ENCODE data around the gene ANTXR1.
A peak's percentile ranks its signal among the peaks of the same experiment; 100 is the strongest.

ANTXR1 gene

GRCh38 chr2:69013142-69013839, at the start of gene ANTXR1:
TSS of gene ANTXR1 (plus strand) at chr2:69013179. CDS start at chr2:69013500, 321 bp downstream.
- no peak for DNase-seq (ENCODE audit: low read depth)

- no peak for DNase-seq (ENCODE audit: low read depth)
Observed at GRCh38 chr2:68964282-68964681, 48.7 kb upstream of the ANTXR1 start.

GRCh38 chr2:68968221-68968620, 44.8 kb upstream of the ANTXR1 start:
- no peak for DNase-seq (ENCODE audit: low read depth)

- DNase-seq (ENCODE audit: low read depth), result no peak
Observed at GRCh38 chr2:68969736-68970490, 43.1 kb upstream of the ANTXR1 start.

GRCh38 chr2:68970566-68971265, 42.3 kb upstream of the ANTXR1 start:
- DNase-seq (ENCODE audit: low read depth), result no peak

- peak; percentile 98 for DNase-seq (ENCODE audit: low read depth)
Observed at GRCh38 chr2:68971591-68972231, 41.3 kb upstream of the ANTXR1 start.

GRCh38 chr2:68974251-68974650, 38.7 kb upstream of the ANTXR1 start, which contains the start of gene GKN1:
TSS of gene GKN1 (plus strand) at chr2:68974636. CDS start at chr2:68974678, 42 bp downstream.
- no peak for DNase-seq (ENCODE audit: low read depth)

- DNase-seq (ENCODE audit: low read depth), result no peak
Observed at GRCh38 chr2:68974946-68975665, 37.9 kb upstream of the ANTXR1 start.

- no peak for DNase-seq (ENCODE audit: low read depth)
Observed at GRCh38 chr2:68975844-68976243, 37.1 kb upstream of the ANTXR1 start.

GRCh38 chr2:68977453-68977852, 35.5 kb upstream of the ANTXR1 start:
- no peak for DNase-seq (ENCODE audit: low read depth)

GRCh38 chr2:68978098-68978497, 34.9 kb upstream of the ANTXR1 start:
- no peak for DNase-seq (ENCODE audit: low read depth)

- DNase-seq (ENCODE audit: low read depth), result no peak
Observed at GRCh38 chr2:68980956-68981355, 32.0 kb upstream of the ANTXR1 start.

- DNase-seq (ENCODE audit: low read depth), result no peak
Observed at GRCh38 chr2:68987021-68987503, 25.9 kb upstream of the ANTXR1 start.

- no peak for DNase-seq (ENCODE audit: low read depth)
Observed at GRCh38 chr2:68989035-68989434, 23.9 kb upstream of the ANTXR1 start.

GRCh38 chr2:68992341-68992740, 20.6 kb upstream of the ANTXR1 start:
- no peak for DNase-seq (ENCODE audit: low read depth)

- no peak for DNase-seq (ENCODE audit: low read depth)
Observed at GRCh38 chr2:68992933-68993332, 20.0 kb upstream of the ANTXR1 start.

GRCh38 chr2:68993660-68994059, 19.3 kb upstream of the ANTXR1 start:
- DNase-seq (ENCODE audit: low read depth), result no peak

- DNase-seq (ENCODE audit: low read depth), result peak; percentile 89
Observed at GRCh38 chr2:68994864-68995263, 18.1 kb upstream of the ANTXR1 start.

- DNase-seq (ENCODE audit: low read depth), result no peak
Observed at GRCh38 chr2:68995916-68996315, 17.1 kb upstream of the ANTXR1 start.

GRCh38 chr2:68997401-68997800, 15.6 kb upstream of the ANTXR1 start:
- DNase-seq (ENCODE audit: low read depth), result no peak

- no peak for DNase-seq (ENCODE audit: low read depth)
Observed at GRCh38 chr2:69001879-69002278, 11.1 kb upstream of the ANTXR1 start.
